GM18858 (cell line): ENCODE measurements around the gene KCNJ16.

Experiments
- ATAC-seq: cut with Tn5 transposase; IDR thresholded peaks from one replicate; pipeline ENCODE4 v1.9.1; 2021; ENCODE audit not compliant: unreplicated experiment

The KCNJ16 gene

GRCh38 chr17:70067134-70067533, 7.9 kb upstream of the KCNJ16 start:
- ATAC-seq, result no peak

DNA sequence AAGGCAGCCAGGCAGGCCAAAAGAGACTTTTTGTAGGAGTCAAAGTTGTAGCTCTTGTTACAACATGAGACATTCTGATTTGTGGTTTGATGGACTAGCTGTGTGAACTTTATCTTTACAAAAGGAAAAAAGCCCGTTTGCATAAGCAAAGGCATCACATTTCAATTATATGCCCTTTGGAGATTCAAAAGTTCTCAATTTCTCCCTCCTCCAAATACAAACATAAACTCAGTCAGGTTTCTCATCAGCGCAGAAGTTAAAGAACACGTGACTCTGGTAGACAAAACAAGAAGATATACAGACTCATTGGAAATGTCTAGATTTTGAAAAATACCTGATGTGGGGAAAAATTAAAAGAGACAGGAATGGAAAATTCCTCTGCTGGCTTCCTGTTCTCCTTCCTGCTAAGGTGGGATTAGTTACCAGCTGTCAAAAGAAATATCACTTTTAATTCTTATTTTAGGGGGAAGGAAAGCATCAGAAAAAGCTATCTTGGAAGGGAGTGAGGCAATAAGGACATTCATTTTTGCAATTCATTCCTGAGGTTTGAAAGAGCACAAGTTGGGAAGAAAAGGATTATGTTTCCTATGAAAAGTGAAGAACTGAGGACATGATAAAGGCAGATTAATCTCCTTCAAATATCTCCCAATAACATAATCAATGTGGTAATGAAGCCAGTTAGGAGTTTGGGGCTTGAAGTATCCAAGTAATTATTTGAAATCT, 4.6 kb upstream of the KCNJ16 start:
- no peak for ATAC-seq

DNA sequence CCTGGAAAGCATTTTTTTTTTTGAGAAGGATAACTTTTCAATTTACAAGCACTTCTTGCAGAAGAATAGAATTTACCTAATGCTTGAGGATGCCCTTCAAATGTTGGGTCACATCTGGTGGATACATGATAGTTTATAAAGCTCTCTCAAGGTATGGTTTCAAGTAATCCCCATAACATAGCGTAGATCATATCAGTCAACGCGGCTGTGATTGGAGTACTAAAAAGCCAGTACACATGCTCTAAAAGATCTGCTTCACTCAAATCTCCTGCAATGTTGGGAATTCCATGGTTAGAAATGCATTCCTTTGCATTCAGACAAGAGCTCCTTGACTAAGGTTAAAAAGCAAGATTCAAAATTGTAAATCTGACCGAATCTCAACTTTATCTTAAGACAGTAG, 3.9 kb upstream of the KCNJ16 start:
- no peak for ATAC-seq

- ATAC-seq, result no peak
These were observed 3.4 kb upstream of the KCNJ16 start for GRCh38 chr17:70071620-70072019.

DNA sequence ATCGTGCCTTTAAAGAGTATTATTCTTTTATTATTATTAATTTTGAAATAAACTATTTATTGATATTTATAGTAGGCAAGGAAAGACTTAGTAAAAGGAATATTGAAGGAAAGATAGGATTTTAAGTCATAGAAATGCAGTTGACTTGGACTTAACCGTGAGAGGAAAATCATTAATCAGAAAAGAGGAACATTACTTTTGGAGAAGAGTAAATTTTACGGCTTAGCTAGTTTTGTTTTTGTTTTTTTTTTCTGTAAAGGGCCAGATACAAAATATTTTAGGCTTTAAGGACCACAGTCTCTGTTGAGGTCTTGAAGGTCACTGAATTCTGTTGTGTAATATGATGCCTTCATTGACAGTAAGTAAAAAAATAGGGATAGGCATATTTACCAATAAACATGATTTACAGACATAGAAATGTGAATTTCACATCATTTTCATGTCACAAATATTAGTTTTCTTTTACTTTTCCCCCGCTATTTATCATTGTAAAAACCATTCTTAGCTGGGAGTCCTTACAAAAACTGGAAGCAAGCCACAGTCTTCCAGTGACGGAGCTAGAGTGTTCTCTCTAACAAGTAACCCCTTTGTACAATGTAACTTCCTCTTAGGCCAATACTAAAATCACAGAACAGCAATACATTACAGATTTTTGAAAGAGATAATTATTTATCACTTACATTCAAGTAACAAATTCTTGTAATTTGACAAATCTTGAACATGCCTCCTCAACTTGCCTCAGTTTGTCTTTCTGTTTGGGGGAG, 2.3 kb upstream of the KCNJ16 start:
- ATAC-seq, result no peak

GRCh38 chr17:70073310-70073709, 1.7 kb upstream of the KCNJ16 start:
- ATAC-seq, result no peak

DNA sequence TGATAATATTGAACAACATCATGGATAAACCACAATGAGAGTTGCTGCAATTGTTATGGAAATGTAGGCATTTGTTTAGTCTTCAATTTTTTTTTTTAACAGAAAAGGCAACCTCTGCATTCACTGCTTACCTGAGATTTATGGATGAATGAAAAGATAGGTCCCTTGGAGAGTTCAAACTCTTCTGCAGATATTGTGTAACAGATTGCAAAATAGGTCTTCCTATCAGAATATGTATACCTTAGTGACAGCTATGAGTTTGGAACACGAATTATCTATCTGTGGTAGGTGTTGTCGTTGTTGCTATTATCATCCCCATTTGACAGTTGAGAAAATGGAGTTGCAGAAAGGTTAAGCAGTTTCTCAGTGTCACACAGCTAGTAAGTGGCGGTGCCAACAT, 1.2 kb upstream of the KCNJ16 start:
- ATAC-seq, result no peak

GRCh38 chr17:70074236-70074830, 692 bp upstream of the KCNJ16 start:
- no peak for ATAC-seq

- no peak for ATAC-seq
These were observed 1.2 kb downstream of the KCNJ16 start for GRCh38 chr17:70076189-70076588.

GRCh38 chr17:70076831-70077230, 1.8 kb downstream of the KCNJ16 start:
- no peak for ATAC-seq

- ATAC-seq, result no peak
These were observed 3.5 kb downstream of the KCNJ16 start for GRCh38 chr17:70078549-70078948.

- no peak for ATAC-seq
These were observed 4.0 kb downstream of the KCNJ16 start for GRCh38 chr17:70078994-70079531.

- no peak for ATAC-seq
These were observed 5.7 kb downstream of the KCNJ16 start for GRCh38 chr17:70080541-70081347.

- ATAC-seq, result no peak
These were observed 6.9 kb downstream of the KCNJ16 start for GRCh38 chr17:70081885-70082284.

DNA sequence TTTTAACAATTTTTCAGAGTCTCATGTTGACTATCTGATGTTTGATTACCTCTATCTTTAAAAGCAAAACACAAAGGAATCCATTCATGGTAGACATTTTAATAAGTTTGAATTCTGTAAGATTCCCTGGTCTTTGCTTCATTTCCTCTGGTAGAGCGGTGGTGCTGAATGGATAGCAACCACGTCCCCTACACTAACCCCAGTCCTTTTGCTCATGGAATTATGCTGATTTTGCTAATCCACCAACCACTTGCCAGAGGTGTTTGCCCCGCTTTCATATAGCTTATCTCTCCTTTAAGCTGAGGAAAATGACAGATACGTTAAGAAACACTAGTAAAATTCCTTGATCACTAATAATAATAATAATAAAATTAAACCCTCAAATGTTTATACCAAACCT, 9.5 kb downstream of the KCNJ16 start:
- ATAC-seq, result no peak

- no peak for ATAC-seq
These were observed 11.5 kb downstream of the KCNJ16 start for GRCh38 chr17:70086516-70086915.

GRCh38 chr17:70089513-70090148, 14.6 kb downstream of the KCNJ16 start:
- ATAC-seq, result no peak

DNA sequence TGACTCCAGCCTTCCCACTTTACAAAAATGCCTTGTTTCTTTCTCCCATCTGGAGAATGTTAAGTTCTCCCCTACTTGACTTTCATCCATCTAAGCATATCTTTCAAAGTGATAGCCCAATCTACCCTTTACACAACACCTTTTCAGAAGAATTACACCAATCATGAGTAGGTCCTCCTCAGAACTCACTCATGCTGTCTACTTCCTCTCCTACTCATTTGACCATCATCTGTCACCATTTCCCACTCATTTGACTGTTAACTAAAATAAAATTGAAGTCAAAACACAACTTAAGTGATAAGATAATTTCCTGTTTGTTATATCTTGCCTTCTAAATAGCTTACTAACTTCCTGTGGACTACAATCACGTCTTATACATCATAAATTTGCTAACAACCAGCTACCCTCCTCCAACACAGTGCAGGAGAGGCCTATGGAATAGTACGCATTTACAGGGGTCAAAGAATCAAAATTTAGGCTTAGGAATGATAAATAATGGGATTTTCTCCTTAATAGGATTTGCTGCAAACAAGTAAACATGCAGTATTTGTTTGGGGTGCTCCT, 16.1 kb downstream of the KCNJ16 start:
- no peak for ATAC-seq

DNA sequence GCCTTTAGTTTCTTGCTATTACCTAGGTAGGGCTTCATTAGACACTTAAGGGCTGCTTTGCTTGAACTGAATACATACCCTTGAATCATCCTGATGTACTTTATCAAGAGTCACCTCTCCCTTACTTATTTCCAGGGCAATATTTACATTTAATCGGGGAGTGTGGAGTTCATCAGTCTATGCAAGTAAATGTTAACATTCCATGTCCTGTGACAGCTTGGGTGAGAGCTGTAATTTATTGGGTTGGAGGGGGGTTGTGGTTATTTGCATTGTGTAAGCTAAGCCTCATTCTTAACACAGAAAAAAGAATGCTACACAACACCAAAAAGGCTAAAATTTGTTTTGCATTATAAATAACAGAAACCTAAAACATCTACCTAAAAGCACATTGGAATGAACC, 16.7 kb downstream of the KCNJ16 start:
- no peak for ATAC-seq

- ATAC-seq, result no peak
These were observed 18.1 kb downstream of the KCNJ16 start for GRCh38 chr17:70093163-70093562.
